Cortex of kidney (tissue), 1 donor: ENCODE results near the gene CACNG6.
"Not testable (repeated sequence)": the region's sequence is repeated elsewhere in the genome, so short reads cannot be mapped to it uniquely, and the experiment has no call there.

ENCODE experiments used
- DNase-seq: peaks from one replicate; lab custom pipeline; 2025; lab: John Stamatoyannopoulos, UW

CACNG6 gene, protein sequence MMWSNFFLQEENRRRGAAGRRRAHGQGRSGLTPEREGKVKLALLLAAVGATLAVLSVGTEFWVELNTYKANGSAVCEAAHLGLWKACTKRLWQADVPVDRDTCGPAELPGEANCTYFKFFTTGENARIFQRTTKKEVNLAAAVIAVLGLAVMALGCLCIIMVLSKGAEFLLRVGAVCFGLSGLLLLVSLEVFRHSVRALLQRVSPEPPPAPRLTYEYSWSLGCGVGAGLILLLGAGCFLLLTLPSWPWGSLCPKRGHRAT

DNA sequence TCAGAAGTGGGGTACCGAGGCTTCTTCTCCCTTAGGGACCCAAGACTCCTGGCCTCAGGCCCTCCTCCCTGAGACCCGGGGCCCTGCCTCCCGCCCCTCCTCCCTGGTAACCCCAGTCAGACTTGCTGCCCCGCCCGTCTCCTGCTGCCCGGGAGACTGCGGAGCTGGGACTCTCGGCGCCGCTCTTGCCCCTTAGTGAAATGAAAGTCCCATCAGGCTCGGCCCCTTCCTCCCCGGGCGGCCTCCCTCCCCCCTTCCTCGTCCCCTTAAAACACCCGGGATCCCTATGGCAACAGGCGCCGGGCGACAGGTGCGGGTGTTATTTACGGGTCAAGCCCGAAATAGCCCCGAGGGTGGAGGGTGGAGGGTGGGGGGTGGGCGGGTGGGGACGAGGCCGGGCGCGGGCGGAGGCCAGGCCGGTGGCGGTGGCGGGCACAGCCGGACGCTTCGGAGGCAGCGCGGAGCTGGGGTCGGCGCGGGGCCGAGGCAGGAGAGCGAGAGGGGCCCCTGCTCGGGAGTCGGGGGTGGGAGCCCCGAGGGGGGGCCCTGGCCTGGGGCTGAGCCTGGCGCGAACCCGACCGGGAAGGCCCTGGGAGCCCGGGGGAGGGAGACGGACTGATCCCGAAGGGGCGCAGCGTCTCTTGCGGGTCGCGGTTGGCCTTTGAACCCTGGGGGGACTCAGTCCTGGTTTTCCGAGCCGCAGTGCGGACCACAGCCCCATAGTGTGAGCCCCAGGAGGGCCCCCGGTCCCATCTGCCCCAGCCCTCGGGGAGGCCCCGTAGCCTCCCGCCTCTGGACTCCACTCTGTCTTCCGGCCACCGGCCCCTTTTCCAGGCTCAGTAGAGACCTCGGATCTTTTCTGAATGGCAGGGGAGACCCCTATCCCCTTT, at the start of gene CACNG6:
Gene CACNG6, plus strand, starts transcription at position 414 of the 890 bp plus-strand sequence. CDS start 1,241 bp downstream, outside the sequence.
- DNase-seq = no peak

DNA sequence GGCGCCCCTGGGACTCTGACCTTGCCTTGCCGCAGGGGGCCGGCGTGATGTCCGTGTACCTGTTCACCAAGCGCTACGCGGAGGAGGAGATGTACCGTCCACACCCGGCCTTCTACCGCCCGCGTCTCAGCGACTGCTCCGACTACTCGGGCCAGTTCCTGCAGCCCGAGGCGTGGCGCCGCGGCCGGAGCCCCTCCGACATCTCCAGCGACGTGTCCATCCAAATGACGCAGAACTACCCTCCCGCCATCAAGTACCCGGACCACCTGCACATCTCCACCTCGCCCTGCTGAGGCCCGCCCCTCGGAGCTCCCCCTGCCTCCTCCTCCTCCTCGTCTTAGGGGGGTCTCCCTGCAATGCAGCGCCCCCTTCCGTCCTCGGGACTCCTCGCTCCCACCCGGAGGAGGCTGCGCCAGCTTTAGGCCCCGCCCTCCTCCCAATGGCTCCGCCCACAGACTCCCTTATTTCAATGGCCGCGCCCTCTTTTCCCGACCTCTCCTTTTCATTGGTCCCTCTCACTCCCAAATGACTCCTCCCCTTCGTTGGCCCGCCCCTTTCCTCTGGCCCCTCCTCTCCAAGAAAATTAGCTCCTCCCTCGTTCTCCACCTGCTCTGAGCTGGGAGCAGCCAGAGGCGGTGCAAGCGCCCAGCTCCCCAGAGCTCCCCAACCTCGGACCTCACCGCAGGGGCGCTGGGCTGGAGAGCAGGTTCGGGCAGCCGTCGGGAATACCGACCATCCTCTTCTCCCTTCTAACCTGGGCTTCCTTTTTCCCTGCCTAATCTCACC, 49.2 kb upstream of the CACNG6 start:
- no peak for DNase-seq

DNA sequence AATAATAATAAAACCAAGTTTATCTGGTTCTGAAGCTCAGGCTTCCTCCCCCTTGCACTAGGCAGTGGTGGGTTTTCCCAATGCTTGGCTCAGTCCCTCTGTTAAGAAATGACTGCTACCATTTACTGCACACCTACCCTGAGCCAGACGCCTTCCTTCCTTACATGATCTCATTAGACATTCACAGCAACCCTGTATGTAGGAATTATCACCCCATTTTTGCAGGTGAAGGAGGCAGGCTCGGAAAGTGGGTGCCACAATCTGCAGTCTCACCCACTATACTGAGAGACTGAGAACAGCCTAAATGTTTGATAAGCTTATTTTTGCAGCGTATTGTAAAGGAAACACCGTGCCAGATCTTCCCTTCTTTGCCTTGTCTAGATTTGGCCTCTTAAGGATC, 47.0 kb upstream of the CACNG6 start:
- no peak for DNase-seq

DNA sequence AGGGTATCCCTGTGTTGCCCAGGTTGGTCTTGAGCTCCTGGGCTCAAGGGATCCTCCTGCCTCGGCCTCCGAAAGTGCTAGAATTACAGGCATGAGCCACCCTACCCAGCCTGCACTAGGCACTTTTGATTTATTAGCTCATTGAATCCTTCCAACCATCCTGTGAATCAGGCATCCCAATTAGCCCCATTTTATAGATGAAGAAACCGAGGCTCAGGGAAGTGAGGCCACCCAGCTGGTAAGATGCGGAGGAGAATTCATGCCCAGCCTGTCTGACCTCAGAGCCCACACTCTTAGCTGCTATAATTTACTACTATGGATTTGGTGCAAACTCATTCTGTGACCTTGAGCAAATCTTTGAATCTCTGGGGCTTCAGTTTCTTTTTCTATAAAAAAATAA, 46.5 kb upstream of the CACNG6 start:
- DNase-seq = no peak

DNA sequence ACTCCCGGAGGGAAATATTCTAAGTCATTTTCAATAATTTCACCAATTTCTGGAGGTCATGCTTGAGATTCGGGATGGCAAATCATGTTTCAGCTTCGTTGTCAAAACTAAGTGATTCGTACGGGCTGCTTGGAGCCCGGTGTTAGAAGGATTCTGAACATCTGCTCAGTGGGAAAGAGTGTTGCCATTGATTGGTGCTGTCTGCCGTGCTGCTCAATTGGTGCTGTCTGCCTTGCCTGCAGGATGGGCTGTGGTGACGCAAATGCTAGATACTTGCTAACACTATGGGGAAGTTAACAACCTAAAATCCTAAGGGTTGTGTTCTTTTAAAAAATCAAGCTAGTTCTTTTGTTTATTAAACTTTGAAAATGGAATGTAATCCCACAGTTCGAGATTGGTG, 46.0 kb upstream of the CACNG6 start:
- DNase-seq = no peak

DNA sequence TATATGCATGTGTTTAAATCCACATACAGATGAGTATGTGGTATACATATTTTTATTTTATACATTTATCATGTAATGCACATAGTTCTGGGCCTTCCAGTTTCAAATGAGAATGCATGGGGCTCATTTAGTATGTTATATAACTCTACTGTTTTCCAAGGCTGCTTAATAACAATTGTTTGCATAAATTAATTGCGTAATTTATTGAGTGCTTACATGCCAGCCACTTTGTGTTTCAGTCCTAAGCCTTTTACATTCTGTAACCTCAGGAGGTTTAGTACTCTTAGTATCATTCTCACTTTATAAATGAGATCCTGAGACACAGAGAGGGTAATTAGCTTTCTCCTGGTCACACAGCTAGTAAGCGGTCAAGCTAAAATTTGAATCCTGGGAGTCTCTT, 45.4 kb upstream of the CACNG6 start:
- no peak for DNase-seq

DNA sequence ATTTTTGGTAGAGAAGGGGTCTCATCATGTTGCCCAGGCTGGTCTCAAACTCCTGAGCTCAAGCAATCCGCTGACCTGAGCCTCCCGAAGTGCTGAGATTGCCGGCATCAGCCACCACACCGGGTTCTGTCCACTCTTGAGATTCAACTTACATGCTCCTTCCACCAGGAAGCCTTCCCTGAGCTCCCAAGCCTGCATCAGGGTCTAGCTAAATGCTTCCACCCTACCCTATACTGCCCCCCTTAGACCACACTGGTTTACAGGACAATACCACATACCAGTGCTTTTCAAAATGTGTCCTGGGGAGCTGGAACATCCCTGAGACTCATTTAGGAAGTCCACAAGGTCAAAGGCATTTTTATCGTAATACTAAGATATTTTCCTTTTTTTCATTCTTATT, 43.8 kb upstream of the CACNG6 start:
- no peak for DNase-seq

DNA sequence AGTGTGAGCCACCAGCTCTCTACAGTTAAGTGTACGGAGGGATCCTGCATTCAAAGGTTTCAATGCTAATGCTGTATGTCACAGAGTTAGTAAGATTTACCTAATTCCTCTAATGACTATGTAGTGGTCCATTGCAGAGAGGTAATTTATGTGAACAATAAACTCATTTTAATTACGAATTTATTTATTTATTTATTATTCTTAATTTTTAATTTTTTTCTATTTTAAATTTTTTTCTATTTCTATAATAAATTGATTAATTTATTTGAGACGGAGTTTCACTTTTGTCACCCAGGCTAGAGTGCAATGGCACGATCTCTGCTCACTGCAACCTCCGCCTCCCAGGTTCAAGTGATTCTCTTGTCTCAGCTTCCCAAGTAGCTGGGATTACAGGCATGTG, 42.8 kb upstream of the CACNG6 start:
- DNase-seq = not testable (repeated sequence)

DNA sequence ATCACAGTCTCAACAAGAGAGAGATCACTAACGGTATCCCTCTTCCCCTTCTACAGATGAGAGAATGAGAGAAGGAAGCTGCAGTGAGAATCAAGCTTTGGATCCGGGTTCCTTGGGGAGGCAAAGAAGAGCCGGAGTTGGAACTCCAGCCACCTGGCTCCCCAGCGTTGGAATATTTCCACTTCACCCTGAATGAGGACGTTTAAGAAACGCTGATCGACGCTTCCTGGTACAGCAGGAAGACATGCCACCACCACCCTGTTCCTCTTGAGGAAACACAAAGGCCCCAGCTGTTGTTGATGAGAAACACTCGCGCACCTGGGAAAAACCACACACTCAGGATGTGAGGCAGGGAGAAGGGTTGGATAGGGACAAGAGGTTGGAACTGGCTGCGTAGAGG, 40.0 kb upstream of the CACNG6 start:
- DNase-seq = no peak

DNA sequence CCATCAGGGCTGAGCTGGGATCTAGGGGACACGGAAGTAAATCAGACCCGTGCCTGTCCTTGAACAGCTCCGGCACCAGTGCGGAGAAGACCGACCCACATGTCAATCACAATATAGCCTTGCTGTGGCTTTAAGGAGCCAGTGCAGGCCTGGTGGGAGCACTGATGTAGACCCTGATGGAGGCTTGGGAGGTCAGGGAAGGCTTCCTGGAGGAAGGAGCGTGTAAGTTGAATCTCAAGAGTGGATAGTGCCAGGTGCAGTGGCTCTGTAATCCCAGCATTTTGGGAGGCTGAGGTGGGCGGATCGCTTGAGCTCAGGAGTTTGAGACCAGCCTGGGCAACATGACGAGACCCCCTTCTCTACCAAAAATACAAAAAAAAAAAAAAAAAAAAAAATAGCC, 39.5 kb upstream of the CACNG6 start:
- no peak for DNase-seq

DNA sequence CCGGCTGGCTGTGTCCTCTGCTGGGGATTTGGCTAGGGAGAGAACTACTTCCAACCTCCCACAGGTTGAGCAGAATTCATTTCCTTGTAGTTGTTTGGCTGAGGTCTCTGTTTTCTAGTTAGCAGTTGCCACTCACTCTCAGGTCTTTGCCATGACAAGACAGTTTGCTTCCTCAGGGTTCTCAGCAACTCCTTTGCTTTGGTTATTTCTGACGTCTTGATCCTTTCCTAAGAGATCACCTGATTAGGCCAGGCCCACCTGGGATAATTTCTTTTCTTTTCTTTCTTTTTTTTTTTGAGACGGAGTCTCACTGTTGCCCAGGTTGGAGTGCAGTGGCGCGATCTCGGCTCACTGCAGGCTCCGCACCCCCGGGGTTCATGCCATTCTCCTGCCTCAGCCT, 38.1 kb upstream of the CACNG6 start:
- DNase-seq = no peak

DNA sequence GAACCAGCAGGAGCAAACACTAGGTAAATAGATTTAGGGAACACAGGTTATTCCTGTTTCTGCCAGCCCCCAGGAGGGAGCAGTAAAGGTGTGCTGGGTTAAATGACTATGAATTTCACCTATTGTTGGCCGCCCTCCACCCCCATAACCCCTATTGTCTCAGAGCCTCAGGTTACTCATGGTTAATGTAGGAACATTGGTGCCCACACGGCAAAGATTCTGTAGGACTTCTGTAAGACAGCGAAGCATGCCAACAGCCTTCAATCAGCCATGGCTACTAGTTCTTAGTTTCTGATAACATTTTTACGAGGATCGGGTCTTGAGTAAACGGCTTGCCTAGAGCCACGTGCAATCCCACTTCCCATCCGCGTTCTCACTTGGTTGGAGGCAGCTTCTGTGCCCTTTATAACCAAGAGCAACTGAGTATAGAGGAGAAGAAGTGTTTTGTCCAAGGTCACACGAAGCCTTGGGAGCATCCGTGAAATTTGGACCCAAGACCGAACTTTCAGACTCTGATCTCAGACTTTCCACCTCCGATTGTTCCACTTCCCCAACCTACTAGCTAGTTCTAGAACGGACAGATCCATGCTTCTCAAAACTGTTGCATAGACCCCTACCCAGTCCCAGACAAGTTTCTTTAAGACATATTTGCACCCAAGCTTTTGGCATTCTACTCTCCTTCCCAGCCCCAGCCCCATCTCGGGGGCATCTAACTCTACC, 33.8 kb upstream of the CACNG6 start:
- no peak for DNase-seq

DNA sequence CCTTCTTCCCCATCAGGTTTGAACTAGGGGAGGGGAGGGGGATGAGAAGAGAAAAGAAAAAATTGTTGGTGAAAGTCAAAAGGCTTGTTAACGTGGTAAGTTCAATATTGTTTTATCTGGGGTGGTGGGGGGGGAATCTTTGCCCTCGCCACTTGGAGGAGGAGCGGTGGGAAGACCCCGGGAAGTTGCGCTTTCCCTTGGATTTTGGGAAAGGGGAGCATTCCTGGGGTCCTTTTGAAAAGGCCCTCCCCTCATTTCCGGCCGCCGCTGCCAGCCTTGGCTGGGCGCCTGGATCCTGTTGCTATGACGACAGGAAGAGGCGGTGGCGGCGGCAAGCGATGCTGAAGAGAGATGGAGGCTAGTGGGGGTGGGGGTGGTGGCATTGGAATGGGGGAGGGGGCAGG, 33.3 kb upstream of the CACNG6 start:
- DNase-seq = no peak

DNA sequence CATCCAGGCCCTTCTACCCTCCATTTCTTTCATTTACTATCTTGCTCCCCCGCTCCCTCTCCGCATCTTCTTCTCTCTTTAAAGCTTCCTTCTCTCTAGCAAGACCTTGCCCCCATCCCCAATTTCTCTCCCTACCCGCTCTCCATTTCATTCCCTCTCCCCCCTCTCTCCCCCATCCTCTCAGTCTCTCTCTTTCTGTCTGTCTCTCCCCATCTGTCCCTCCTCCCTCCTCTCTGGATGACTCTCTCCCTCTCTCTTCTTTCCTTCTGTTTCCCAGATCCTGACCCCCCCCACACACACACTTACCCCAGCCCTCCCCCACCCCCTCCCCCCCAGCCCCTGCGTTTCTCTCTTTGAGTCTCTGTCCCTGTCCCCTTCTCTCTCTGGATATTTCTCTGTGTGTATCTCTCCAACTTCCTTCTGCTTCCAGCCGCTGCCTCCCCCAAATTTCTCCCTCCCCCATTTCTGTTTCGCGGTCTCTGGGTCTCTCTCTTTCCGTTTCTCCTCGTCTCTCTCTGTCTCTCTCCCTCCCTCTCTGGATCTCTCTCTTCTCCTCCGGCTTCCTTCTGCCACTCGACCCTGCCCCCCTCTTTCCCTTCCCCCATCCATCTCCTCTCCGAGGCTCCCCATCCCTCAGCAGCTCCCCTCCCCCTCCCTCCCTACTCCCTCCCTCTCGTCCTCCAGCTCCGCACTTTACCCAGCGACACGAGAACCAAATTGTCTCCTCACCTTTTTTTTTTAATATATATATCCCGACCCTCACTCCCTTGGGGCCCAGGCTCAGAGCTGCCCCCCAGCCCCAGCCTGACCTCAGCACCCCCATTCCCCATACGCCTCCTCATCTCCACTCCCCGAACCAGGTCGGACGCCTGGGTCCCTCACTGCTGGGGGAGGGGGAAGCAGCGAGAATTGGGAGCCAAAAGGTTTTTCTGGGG, 32.3 kb upstream of the CACNG6 start:
- DNase-seq = no peak

DNA sequence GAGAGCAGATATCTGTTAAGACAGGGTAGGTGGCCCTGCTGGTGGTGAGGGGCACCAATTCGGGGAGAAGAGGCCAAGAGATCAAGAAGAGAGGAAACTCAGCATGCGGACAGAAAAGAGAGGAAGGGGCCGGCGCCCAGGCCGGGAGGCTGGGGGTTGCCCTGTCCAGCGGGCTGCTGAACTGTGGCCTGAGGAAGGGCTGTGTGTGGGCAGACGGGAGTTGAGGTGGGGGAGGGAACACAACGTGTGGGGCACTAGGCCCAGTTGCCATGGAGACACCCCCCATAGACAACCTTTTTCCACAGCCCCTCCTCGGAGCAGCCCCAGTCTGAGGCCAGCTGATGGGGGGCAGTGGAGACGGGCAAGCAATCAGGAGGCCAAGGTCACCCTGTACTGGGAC, 31.2 kb upstream of the CACNG6 start:
- no peak for DNase-seq

DNA sequence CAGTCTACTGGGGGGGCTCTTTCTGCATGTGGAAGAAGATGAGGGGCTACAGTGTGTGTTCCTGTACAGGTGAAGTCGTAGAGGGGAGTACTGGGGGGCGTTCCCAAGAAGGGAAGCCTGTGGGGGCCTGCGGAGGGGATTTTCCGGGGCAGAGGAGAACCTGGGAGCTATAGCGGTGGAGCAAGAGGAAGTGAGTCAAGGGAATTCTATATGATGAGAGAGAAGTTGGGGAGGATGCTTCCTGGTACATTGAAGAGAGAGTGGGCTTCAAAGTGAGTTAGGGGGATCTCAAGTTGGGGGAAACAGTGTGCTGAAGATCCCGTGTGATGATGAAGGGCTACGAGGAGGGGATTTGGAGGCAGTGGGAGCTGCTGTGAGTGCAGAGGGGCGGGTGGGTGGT, 30.6 kb upstream of the CACNG6 start:
- DNase-seq = no peak

DNA sequence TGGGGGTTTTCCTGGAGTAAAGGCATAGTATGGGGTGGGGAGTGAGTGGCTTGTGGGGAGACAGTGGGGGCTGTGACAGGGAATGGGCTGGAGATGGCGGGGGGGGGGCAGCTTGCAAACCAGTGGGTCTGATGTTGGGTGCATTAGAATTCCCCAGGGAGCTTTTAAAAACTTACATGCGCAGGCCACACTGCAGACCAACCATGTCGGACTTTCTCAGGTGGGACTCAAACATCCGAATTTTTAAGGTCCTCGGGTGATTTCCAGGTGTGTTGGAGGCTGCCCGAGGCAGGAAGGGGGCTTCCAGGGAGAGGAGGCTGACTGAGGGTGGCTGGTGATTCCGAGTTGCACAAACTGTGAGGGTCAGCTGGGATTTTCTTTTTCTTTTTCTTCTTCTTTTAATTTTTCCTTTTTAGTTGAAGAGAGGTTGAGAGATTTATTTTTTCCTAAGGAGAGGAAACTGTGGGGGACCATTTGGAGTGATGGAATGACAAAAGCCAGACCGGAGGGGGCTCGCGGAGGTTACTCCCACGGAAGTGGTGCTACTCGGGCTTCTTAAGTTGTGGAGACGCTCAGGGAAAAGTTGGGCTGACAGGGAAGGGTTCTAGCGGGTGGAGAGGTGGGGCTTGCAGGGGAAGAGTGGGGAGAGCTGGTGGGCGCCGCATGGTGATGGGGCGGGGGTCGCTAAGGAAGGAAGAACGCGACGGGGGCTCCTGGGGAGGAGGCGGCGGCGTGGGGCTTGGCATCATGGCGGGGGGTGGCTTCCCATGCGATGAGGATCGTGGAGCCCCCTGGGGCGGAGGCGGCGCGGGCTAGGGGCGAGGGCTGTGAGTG, 29.7 kb upstream of the CACNG6 start:
- no peak for DNase-seq

DNA sequence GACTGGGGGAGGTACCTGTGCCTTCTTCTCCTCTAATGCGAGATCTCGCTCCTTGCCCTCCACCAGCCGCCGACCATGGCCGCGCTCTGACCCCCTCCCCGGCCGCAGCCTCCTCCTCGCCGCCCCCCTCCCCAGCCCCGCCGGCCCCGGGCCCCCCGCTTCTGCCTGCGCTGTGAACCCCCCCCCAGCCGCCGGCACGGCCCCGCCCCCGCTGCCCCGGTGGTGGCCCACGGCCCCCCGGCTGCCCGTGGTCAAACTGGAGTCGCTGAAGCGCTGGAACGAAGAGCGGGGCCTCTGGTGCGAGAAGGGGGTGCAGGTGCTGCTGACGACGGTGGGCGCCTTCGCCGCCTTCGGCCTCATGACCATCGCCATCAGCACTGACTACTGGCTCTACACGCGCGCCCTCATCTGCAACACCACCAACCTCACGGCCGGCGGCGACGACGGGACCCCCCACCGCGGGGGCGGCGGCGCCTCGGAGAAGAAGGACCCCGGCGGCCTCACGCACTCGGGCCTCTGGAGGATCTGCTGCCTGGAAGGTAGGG, 28.5 kb upstream of the CACNG6 start, which contains the start of gene CACNG8:
Gene CACNG8, plus strand, starts transcription at position 51 of the 545 bp plus-strand sequence.
- DNase-seq = no peak

DNA sequence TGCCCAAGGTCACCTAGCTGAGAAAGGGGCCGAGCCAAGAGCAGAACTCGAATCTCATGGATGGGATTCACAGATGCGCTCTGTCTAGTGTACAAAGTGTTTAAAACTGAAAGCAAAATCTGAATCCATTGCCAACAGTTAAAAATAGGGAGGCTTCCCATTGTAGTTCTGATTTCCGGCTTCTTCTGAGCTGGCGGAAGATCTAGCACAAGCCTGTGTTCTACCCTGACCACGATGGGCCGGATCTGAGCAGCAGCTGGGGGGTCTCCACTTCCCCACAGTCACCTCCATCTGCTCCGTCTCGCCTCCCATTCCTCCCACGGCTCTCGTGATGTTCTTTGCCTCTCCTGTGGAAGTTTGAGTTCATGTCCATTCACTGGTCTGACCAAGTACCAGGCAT, 26.3 kb upstream of the CACNG6 start:
- no peak for DNase-seq

DNA sequence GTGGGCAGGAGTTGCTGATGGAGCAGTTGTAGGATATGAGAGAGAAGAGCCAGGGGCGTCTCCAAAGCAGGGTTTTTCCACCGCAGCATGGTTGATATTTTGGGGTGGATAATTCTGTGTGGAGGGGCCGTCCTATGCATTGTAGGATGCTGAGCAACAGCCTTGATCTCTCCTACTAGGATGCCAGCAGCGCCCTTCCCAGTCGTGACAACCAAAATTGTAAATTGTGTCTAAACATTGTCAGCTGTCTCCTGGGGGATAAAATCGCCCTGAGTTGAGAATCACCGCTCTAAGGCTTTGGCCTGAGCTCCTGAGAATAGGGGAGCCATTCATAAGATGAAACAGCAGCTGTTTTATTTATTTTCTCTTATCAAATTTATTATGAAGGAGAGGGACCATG, 24.5 kb upstream of the CACNG6 start:
- no peak for DNase-seq
